Ishikawa (cell line): ENCODE results near the gene LRRC47.

ENCODE experiments used
- CEBPB ChIP-seq: IDR thresholded peaks from 2 replicates; pipeline ENCODE4 v1.6.1; 2012
- EP300 ChIP-seq: IDR thresholded peaks from 2 replicates; pipeline ENCODE4 v1.6.1; 2012; ENCODE audit warnings: borderline replicate concordance
- FOXM1 ChIP-seq: IDR thresholded peaks from 2 replicates; pipeline ENCODE4 v1.6.1; 2012; ENCODE audit warnings: low read depth, borderline replicate concordance
- NFIC ChIP-seq: IDR thresholded peaks from 2 replicates; pipeline ENCODE4 v1.6.1; 2012
- RAD21 ChIP-seq: IDR thresholded peaks from 2 replicates; pipeline ENCODE4 v1.6.1; 2012; ENCODE audit warnings: low read depth
- TAF1 ChIP-seq: IDR thresholded peaks from 2 replicates; pipeline ENCODE4 v1.6.1; 2012; ENCODE audit warnings: low read depth, mild to moderate bottlenecking
- TCF12 ChIP-seq: IDR thresholded peaks from 2 replicates; pipeline ENCODE4 v1.6.1; 2012; ENCODE audit warnings: low read depth
- USF1 ChIP-seq: IDR thresholded peaks from 2 replicates; pipeline ENCODE4 v1.6.1; 2012
- YY1 ChIP-seq: IDR thresholded peaks from 2 replicates; pipeline ENCODE4 v1.6.1; 2012; ENCODE audit warnings: low read depth
- ZBTB7A ChIP-seq: IDR thresholded peaks from 2 replicates; pipeline ENCODE4 v1.6.1; 2012; ENCODE audit warnings: low read depth

DNA sequence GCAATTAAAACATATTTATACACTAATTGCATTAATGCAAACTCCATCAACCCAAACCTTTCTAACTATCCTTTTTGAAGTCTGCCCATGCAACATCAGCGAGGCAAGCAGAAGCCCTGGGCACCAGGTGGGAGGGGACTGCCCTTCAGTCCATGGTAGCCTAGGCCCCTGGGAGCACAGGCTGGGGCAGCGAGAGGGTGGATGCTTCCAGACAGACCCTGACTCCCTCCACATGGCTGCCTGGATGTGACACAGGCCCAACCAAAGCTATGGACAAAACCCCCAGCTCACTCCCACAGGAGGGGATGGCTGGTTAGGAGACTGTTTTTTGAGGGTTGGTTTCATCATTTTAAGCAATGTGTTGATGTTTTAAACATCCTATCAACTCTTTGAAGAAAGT is 17.8 kb upstream of the LRRC47 start:
- no peak for TF ChIP-seq TAF1
- TF ChIP-seq EP300: no peak
- TF ChIP-seq NFIC: no peak
- TF ChIP-seq TCF12: no peak
- no peak for TF ChIP-seq ZBTB7A
- no peak for TF ChIP-seq CEBPB
- TF ChIP-seq USF1: no peak
- no peak for TF ChIP-seq YY1
- no peak for TF ChIP-seq FOXM1
- no peak for TF ChIP-seq RAD21
